NOMO-1 treated with dmso at 0.1 percent for 144 hours (cell line): ENCODE results near the gene PRKN.

Source experiments
- DNase-seq: peaks from one replicate; lab custom pipeline; 2025; ENCODE audit not compliant: unreplicated experiment; lab: John Stamatoyannopoulos, UW

The PRKN gene

DNA sequence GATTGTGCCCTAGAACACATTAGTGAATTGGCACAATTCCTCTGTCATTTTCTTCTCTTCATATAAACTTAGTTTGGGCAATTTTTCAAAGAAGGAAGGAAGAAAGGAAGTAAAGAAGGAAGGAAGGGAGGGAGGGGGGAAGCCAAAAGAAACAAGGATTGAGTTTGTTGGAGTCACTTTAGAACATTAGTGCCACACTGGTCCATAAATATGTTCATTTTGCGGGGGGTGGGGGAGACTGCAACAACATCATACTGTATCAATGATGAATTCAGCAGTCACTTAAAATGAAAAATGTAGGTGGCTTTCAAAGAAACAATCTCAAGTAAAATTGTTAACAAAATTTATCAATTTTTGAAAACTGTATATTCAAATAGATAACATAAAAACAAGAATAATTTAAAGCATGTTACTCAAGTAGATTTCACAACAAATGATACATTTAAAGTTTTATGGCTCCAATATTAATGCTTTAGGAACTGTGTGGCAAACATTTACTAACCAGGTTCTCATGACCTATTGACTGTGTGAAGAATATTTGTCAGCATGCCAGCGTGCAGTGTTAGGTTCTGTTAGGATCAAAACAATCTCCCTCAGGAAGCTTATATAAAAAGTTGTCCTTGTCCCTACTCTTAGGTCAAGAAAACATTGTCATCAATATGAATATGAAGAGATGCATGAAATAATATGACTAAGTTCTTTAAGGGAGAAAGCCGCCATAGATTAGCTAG is 1245.6 kb downstream of the PRKN start:
- DNase-seq = no peak

GRCh38 chr6:161480421-161481155 is 1247.0 kb downstream of the PRKN start:
- DNase-seq = no peak

DNA sequence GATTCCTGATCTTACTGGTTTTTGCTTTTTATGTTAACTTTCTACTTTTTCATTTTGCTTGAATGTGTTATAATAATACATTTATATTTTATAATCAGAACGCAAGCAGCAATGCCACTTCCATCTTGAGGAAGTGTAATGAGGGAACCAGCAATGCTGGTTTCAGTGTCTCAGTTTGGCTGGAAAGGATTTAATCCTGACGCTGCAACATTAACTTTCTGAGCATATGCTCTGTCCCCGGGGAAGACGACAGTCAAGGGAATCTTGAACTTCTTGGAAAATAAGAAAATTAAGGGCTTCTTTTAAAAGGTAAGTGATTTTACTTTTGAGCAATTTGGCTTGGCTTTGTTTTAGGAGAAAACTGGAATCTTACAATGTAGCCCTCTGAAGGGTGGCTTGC is 1248.2 kb downstream of the PRKN start:
- no peak for DNase-seq

DNA sequence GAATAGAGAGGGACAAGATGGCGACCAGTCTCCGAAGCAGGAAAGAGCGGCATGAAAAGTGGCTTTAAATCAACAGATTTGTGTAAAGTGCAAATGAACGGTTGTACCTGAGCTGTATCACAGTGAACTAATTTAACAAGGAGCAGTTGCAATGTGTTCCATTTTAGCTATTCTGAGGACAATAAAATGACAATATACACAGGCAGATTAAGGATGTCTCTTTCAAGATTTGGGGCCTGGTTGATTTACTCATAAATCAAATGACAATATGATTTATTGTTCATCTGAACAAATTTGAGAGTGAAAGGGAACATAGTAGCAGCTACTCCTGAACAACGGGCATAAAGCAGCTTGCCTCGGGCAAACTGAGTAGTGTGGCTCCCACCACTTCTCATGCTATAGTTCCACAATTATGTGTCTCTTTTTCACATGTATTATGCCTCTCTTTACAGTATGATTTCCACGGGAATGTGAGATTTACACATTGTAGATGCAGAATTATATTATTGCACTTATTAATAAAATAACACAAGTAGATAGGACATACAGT is 1249.6 kb downstream of the PRKN start:
- no peak for DNase-seq

GRCh38 chr6:161476711-161477110 is 1250.9 kb downstream of the PRKN start:
- DNase-seq = no peak

GRCh38 chr6:161465403-161465802 is 1262.2 kb downstream of the PRKN start:
- DNase-seq = no peak

DNA sequence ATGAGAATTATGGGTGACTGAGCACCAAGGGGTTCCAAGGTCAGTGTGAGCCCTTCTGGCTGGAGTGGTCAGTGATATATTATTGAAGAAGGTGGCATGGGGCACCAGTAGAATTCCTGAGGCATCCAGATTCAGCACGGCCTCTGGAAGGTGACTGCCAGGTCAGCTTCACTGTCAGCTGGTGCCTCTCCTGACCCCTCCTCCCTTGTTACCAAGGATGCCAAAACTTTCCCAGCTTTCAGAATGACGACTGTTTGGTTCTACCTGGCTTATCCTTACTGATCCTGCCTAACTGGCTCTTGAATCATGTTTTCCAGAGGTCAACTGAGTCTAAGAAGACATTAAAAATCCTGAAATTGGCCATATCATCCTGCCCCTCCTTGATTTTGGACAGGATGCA is 1264.5 kb downstream of the PRKN start:
- DNase-seq = no peak

GRCh38 chr6:161462148-161462547 is 1265.4 kb downstream of the PRKN start:
- DNase-seq = no peak

GRCh38 chr6:161459008-161459615 is 1268.5 kb downstream of the PRKN start:
- no peak for DNase-seq

DNA sequence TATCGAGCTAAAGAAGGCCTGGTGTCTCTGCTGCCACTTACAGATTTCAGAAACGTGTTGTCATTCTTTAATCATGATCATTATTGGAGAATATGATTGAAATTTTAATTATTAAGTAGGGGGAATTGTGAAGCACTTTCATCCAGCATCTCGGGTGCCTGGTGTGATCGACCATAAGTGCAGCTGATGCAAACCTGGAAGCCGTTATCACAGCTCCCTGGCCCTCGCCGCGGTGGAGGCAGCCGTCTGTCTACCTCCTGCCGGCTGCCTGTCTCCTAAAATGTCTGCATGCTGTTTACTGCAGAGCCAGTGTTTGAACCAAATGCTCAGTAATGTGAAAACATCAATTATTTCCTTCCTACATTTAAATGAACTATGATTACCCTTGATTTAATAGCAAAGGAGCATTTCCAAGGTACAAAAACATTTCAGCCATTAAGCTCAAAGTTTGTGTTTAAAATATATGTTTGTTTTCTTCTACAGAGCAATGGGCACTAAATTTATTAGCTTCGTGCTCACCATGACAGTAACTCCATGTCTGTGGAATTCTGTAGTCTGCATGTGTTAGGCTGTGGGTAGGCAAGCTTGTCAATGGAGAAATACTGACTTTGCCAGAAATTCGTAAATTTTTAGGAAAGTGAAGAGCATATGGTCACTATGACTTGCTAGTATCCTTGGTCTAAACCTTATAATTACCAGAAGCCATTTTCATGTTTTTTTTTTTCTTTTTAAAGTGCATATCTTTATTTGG is 1269.2 kb downstream of the PRKN start:
- DNase-seq = no peak

DNA sequence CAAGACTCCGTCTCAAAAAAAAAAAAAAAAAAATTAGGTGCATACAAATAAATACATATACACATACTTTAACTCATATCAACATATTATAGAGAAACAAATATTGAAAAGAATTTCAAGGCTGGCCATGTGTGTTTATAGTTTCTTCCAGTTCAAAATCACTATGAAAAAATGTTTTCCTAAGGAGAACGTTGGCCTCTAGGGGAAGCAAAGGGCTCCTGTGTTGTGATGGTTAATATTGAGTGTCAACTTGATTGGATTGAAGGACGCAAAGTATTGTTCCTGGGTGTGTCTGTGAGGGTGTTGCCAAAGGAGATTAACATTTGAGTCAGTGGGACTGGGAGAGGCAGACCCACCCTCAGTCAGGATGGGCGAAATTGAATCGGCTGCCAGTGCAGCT is 1271.7 kb downstream of the PRKN start:
- no peak for DNase-seq

GRCh38 chr6:161453558-161453957 is 1274.0 kb downstream of the PRKN start:
- DNase-seq = no peak

- DNase-seq = no peak
Measured at GRCh38 chr6:161452241-161452640, 1275.3 kb downstream of the PRKN start.

DNA sequence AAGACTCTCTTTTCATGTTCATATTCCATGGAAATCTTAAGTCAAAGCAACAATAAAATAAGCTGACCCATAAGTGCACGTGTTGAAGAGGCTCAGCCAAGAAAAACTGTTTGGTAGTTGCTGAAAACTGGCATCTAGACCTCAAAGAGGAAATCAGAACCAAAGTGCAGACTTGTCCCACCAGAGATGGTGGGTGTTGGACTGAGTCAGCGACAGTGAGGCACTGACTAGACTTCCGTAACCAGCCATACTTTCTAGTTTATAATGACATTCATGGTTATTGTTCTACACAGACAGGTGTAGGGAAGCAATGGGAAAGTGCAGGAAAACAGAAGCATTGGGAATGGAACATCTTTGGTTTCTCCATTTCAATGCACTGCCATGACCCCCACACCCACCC is 1278.0 kb downstream of the PRKN start:
- no peak for DNase-seq

- no peak for DNase-seq
Measured at GRCh38 chr6:161446949-161447348, 1280.6 kb downstream of the PRKN start.

GRCh38 chr6:161446296-161446925 is 1281.2 kb downstream of the PRKN start:
- DNase-seq = no peak

- DNase-seq = no peak
Measured at GRCh38 chr6:161445021-161445799, 1282.4 kb downstream of the PRKN start.

DNA sequence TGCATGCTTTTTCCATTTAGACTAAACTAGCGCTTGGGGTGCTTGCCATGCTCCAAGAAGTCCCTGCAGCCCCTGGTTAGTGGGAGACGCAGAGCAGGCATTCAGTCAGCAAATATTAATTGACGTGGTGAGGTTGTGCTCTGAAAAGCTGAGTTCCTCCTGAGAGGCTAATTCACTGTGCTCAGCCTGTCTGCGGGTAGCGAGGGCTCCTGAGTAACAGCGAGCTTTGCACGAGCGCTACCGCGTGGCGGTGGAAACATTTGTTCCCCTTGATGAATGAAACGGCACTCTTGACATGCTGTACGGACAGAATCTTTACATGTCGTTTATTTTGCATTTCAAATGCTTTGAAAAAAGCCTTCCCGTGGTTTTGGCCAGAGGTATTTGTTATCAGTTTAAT is 1283.1 kb downstream of the PRKN start:
- peak; percentile 3 for DNase-seq

DNA sequence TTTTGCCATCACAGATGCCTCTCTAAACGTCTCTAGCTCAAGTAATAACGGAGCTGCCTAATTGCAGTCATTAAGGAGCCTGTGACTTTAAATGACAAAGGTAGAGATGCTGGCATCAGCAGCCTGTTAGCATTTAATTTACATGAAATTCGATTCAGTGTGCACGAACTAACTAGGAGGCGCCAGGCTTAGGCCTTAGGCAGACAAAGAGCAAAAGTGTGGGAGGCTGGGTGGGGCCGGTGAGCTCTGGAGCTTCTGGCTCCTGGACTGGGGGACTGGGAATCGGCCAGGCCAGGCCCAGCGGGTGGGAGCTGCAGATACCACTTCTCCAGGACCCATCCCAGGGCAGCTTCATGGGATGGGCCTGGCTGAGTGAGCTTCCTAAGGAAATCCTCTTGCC is 1283.7 kb downstream of the PRKN start:
- no peak for DNase-seq

- DNase-seq = no peak
Measured at GRCh38 chr6:161442420-161442819, 1285.1 kb downstream of the PRKN start.
